Measurements from ENCODE around the gene MYBL2.

GRCh38 chr20:43667341-43668132, 623 bp downstream of the MYBL2 start:
- no peak for TF ChIP-seq CTCF (IDR thresholded peaks at IDR 0.05)
- no peak for TF ChIP-seq ZFX (IDR thresholded peaks at IDR 0.05; ENCODE audit: borderline replicate concordance)

Measured in 22Rv1 (cell line).